OCI-LY1 (cell line): ENCODE data around the gene BHLHA15.

Experiments
- H2AFZ ChIP-seq: fragments of 200-600 bp; sonication (generic), shearing (Covaris generic); 2 replicates; pipeline ENCODE4 v1.6.0; 2014; ENCODE audit warnings: antibody characterized with exemption, mild to moderate bottlenecking, low read length
- H3F3A ChIP-seq: fragments of 200-600 bp; sonication (generic), shearing (Covaris generic); 2 replicates; pipeline ENCODE4 v1.6.0; 2014; ENCODE audit warnings: mild to moderate bottlenecking, antibody characterized with exemption, low read length, moderate library complexity; ENCODE audit not compliant: insufficient read depth
- H3K27ac ChIP-seq: fragments of 200-600 bp; sonication (generic); 2 replicates; pipeline ENCODE4 v1.5.1; 2014; ENCODE audit warnings: low read length, mixed run types, mild to moderate bottlenecking, low read depth; ENCODE audit not compliant: poor library complexity, severe bottlenecking
- H3K27me3 ChIP-seq: fragments of 200-600 bp; sonication (generic); 2 replicates; pipeline ENCODE4 v1.6.0; 2014; ENCODE audit warnings: antibody characterized with exemption, mild to moderate bottlenecking, low read length, moderate library complexity; ENCODE audit not compliant: insufficient read depth
- H3K36me3 ChIP-seq: fragments of 200-600 bp; sonication (generic); 2 replicates; pipeline ENCODE4 v1.6.1; 2014; ENCODE audit warnings: mild to moderate bottlenecking, antibody characterized with exemption, low read length, moderate library complexity, mixed read lengths; ENCODE audit not compliant: insufficient read depth
- H3K4me1 ChIP-seq: fragments of 200-600 bp; sonication (generic); 2 replicates; pipeline ENCODE4 v1.5.1; 2014; ENCODE audit warnings: mild to moderate bottlenecking, low read length, moderate library complexity; ENCODE audit not compliant: insufficient read depth, severe bottlenecking
- H3K4me2 ChIP-seq: fragments of 200-600 bp; sonication (generic), shearing (Covaris generic); 2 replicates; pipeline ENCODE4 v1.6.1; 2014; ENCODE audit warnings: low read length
- H3K4me3 ChIP-seq: fragments of 200-600 bp; sonication (generic); 2 replicates; pipeline ENCODE4 v1.5.1; 2014; ENCODE audit warnings: low read length, low read depth, mild to moderate bottlenecking, mixed read lengths; ENCODE audit not compliant: poor library complexity, severe bottlenecking
- H3K79me2 ChIP-seq: fragments of 200-600 bp; shearing (Covaris generic); 2 replicates; pipeline ENCODE4 v1.6.1; 2016; ENCODE audit warnings: mixed run types, low read length, mixed read lengths; ENCODE audit not compliant: insufficient read depth
- H3K9ac ChIP-seq: fragments of 200-600 bp; sonication (generic), shearing (Covaris generic); 2 replicates; pipeline ENCODE4 v1.6.1; 2014; ENCODE audit warnings: mild to moderate bottlenecking, low read length, mixed read lengths
- H3K9me2 ChIP-seq: fragments of 200-600 bp; sonication (generic), shearing (Covaris generic); 2 replicates; pipeline ENCODE4 v1.6.1; 2014; ENCODE audit warnings: low read depth, mild to moderate bottlenecking, low read length, mixed read lengths
- H3K9me3 ChIP-seq: fragments of 200-600 bp; shearing (Covaris generic); 2 replicates; pipeline ENCODE4 v1.6.1; 2014; ENCODE audit warnings: low read length, mixed read lengths
- H4K20me1 ChIP-seq: fragments of 200-600 bp; sonication (generic), shearing (Covaris generic); 2 replicates; pipeline ENCODE4 v1.6.0; 2016; ENCODE audit warnings: mild to moderate bottlenecking, low read length; ENCODE audit not compliant: insufficient read depth
- CTCF ChIP-seq: fragments of 200-600 bp; sonication (generic), shearing (Covaris generic); IDR thresholded peaks from 2 replicates; pipeline ENCODE4 v1.5.1; 2017; ENCODE audit warnings: mild to moderate bottlenecking, antibody characterized with exemption, low read length, moderate library complexity, mixed read lengths
- EZH2 ChIP-seq: fragments of 200-600 bp; sonication (generic), shearing (Covaris generic); IDR thresholded peaks from 2 replicates; pipeline ENCODE4 v1.8.0; 2017; ENCODE audit warnings: borderline replicate concordance, mixed run types, mild to moderate bottlenecking, antibody characterized with exemption, low read length, moderate library complexity, mixed read lengths

Gene BHLHA15

DNA sequence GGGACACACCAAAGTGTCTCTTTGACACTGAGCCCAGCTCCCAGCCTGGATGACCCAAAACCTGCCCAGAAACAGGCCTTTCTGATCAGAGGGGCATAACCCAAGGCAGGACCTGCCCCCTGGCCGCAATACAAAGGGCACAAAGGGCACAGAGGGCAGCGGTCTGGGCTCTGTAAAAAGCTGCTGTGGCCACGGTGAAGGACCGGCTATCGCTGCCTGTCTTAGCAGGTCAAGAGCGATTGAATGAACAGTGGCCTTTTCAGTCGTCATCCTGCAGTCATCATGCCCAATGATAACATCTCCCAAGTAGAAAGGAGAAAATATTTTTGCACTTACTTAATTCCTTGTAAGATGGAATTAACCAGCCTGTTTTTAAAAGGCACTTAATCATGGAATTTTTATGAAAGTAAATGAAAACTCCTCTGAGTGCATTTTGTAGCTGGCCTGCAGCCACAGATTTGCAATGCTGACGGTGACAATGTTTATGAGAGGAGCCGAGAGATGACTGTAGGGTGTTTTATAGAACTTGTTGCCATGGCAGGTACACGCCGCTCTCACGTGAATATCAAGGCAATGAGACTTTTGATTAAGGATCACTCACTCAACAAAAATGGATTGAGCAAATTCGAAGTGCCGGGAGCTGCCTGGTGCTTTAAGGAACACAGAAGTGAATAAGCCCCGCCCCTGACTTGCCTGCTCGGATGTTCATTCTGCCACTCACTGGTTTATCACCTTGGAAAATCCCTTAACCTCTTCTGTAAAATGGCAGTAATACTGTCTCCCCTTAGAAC, 47.3 kb upstream of the BHLHA15 start:
- Histone ChIP-seq H3K9me2 (no peaks in the 10 kb centered on the region), H3K79me2 (no peaks in the 10 kb centered on the region), H3F3A (no peaks in the 10 kb centered on the region), H4K20me1 (no peaks in the 10 kb centered on the region), H3K27me3 (no peaks in the 10 kb centered on the region), H3K9me3 (no peaks in the 10 kb centered on the region), H2AFZ (no peak overlapping the region), H3K4me1 (no peaks in the 10 kb centered on the region), H3K4me2 (no peak overlapping the region), H3K9ac (no peak overlapping the region), H3K36me3 (peaks cover 5% of the 10 kb centered on the region; the same call in 1 of the 2 replicates), H3K27ac (no peak overlapping the region), H3K4me3 (no peak overlapping the region)
- no peak for TF ChIP-seq CTCF
- no peak for TF ChIP-seq EZH2

- no peak overlapping the region for H3K9ac ChIP-seq
These were observed 45.2 kb upstream of the BHLHA15 start for GRCh38 chr7:98165827-98166667.

DNA sequence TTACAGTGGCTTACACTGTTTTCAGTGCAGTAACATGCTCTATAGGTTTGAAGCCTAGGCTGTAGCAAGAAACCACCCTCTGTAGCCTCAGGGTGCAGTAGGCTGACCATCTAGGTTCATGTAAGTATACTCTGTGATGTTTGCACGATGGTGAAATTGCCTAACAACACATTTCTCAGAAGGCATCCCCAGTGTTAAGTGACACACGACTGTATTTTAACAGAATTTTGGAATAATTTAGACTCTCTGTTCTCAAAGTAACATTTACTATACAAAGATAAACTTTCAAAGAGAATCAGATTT, 44.6 kb upstream of the BHLHA15 start:
- no peaks in the 10 kb centered on the region for H4K20me1 ChIP-seq
- no peaks in the 10 kb centered on the region for H3K79me2 ChIP-seq
- H2AFZ ChIP-seq, result no peak overlapping the region
- no peak overlapping the region for H3K4me2 ChIP-seq
- H3K9ac ChIP-seq, result no peak overlapping the region
- H3K9me2 ChIP-seq, result no peaks in the 10 kb centered on the region
- H3K27ac ChIP-seq, result no peak overlapping the region
- H3K4me1 ChIP-seq, result no peaks in the 10 kb centered on the region
- no peak overlapping the region for H3K4me3 ChIP-seq
- no peaks in the 10 kb centered on the region for H3K9me3 ChIP-seq
- H3K36me3 ChIP-seq, result peaks cover 3% of the 10 kb centered on the region; the same call in 1 of the 2 replicates
- H3F3A ChIP-seq, result no peaks in the 10 kb centered on the region
- TF ChIP-seq CTCF (no peak), EZH2 (no peak)
- no peaks in the 10 kb centered on the region for H3K27me3 ChIP-seq

More at GRCh38 chr7:98165827-98166667, 45.2 kb upstream of the BHLHA15 start:
- H3K4me3 ChIP-seq, result no peak overlapping the region
- no peaks in the 10 kb centered on the region for H3K9me3 ChIP-seq
- no peaks in the 10 kb centered on the region for H3K79me2 ChIP-seq
- no peak for TF ChIP-seq EZH2
- TF ChIP-seq CTCF, result peak; percentile 95
- H3K4me1 ChIP-seq, result no peaks in the 10 kb centered on the region
- no peaks in the 10 kb centered on the region for H4K20me1 ChIP-seq
- no peaks in the 10 kb centered on the region for H3K27me3 ChIP-seq
- no peak overlapping the region for H3K27ac ChIP-seq
- H3F3A ChIP-seq, result no peaks in the 10 kb centered on the region
- no peak overlapping the region for H3K4me2 ChIP-seq
- no peak overlapping the region for H2AFZ ChIP-seq
- H3K9me2 ChIP-seq, result no peaks in the 10 kb centered on the region
- H3K36me3 ChIP-seq, result no peaks in the 10 kb centered on the region
